NOMO-1 treated with dmso at 0.1 percent for 144 hours (cell line): ENCODE data around the gene PAFAH1B2.
"Not testable (repeated sequence)": the region's sequence is repeated elsewhere in the genome, so short reads cannot be mapped to it uniquely, and the experiment has no call there.

Experiments used
- DNase-seq: peaks from one replicate; lab custom pipeline; 2025; ENCODE audit not compliant: unreplicated experiment; lab: John Stamatoyannopoulos, UW

The PAFAH1B2 gene

GRCh38 chr11:117127171-117127901, 16.8 kb upstream of the PAFAH1B2 start:
- DNase-seq, result no peak

GRCh38 chr11:117128289-117128688, 15.8 kb upstream of the PAFAH1B2 start:
- DNase-seq, result no peak

GRCh38 chr11:117130396-117130795, 13.7 kb upstream of the PAFAH1B2 start:
- DNase-seq, result not testable (repeated sequence)

GRCh38 chr11:117130879-117131278, 13.2 kb upstream of the PAFAH1B2 start:
- DNase-seq, result no peak

- no peak for DNase-seq
These were observed 9.7 kb upstream of the PAFAH1B2 start for GRCh38 chr11:117134431-117134830.

GRCh38 chr11:117134979-117135378, 9.1 kb upstream of the PAFAH1B2 start:
- not testable (repeated sequence) for DNase-seq

GRCh38 chr11:117137223-117138086, 6.6 kb upstream of the PAFAH1B2 start:
- not testable (repeated sequence) for DNase-seq

- DNase-seq, result no peak
These were observed 697 bp upstream of the PAFAH1B2 start for GRCh38 chr11:117143390-117143789.

- peak; percentile 66 for DNase-seq
These were observed 648 bp downstream of the PAFAH1B2 start for GRCh38 chr11:117144477-117145392.

GRCh38 chr11:117145393-117145761, 1.3 kb downstream of the PAFAH1B2 start:
- DNase-seq, result no peak

GRCh38 chr11:117146521-117146920, 2.4 kb downstream of the PAFAH1B2 start:
- DNase-seq, result no peak

GRCh38 chr11:117152066-117152465, 8.0 kb downstream of the PAFAH1B2 start:
- no peak for DNase-seq

GRCh38 chr11:117154468-117154867, 10.4 kb downstream of the PAFAH1B2 start:
- DNase-seq, result no peak

GRCh38 chr11:117157507-117157906, 13.4 kb downstream of the PAFAH1B2 start:
- DNase-seq, result no peak

GRCh38 chr11:117159892-117160291, 15.8 kb downstream of the PAFAH1B2 start:
- no peak for DNase-seq

GRCh38 chr11:117160826-117161225, 16.7 kb downstream of the PAFAH1B2 start:
- no peak for DNase-seq

- no peak for DNase-seq
These were observed 22.4 kb downstream of the PAFAH1B2 start for GRCh38 chr11:117166491-117166890.

GRCh38 chr11:117169736-117170135, 25.6 kb downstream of the PAFAH1B2 start:
- DNase-seq, result no peak

GRCh38 chr11:117170210-117170609, 26.1 kb downstream of the PAFAH1B2 start:
- DNase-seq, result no peak

- DNase-seq, result no peak
These were observed 26.9 kb downstream of the PAFAH1B2 start for GRCh38 chr11:117171007-117171403.

- DNase-seq, result no peak
These were observed 27.4 kb downstream of the PAFAH1B2 start for GRCh38 chr11:117171404-117172061.
